Gastroesophageal sphincter (tissue), 3 donors: Measurements from ENCODE around the gene CBFB.

Experiments used
- CTCF ChIP-seq, 4 experiments: fragments of 200-600 bp in 2 of 4; fragments of 450-650 bp in 2 of 4; sonication (generic) in 1 of 4; IDR thresholded peaks; one replicate each; pipeline ENCODE4 v1.5.1; 2017 to 2019; ENCODE audit warnings: antibody characterized with exemption in 4 of 4, mild to moderate bottlenecking in 2 of 4, moderate library complexity in 2 of 4
- EP300 ChIP-seq: sonication (generic); formaldehyde crosslinking; IDR thresholded peaks from one replicate; pipeline ENCODE4 v1.6.1; 2017; ENCODE audit warnings: antibody characterized with exemption, mild to moderate bottlenecking
- POLR2AphosphoS5 ChIP-seq: sonication (generic); formaldehyde crosslinking; IDR thresholded peaks from one replicate; pipeline ENCODE4 v1.6.1; 2017; ENCODE audit warnings: antibody characterized with exemption

- TF ChIP-seq CTCF (IDR thresholded peaks at IDR 0.05): no peak
- TF ChIP-seq EP300: no peak
- TF ChIP-seq POLR2AphosphoS5: no peak
Observed at GRCh38 chr16:67039260-67040020, 10.5 kb downstream of the CBFB start.
